HepG2 (cell line): ENCODE measurements around the gene GTF2H4. TPM values are rescaled to one million over a fixed set of nuclear protein-coding genes. Genes with fewer than 3 reads are reported as not detected.

Source experiments
- CAMTA2 ChIP-seq: sonication (generic); formaldehyde crosslinking; IDR thresholded peaks from 2 replicates; pipeline ENCODE4 v1.4.0; 2020; ENCODE audit warnings: mild to moderate bottlenecking, missing genetic modification reagents, borderline replicate concordance
- GFI1 ChIP-seq: sonication (generic); formaldehyde crosslinking; IDR thresholded peaks from 2 replicates; pipeline ENCODE4 v1.5.0; 2020; ENCODE audit warnings: missing genetic modification reagents, mild to moderate bottlenecking, borderline replicate concordance
- HOXA9 ChIP-seq: sonication (generic); formaldehyde crosslinking; IDR thresholded peaks from 2 replicates; pipeline ENCODE4 v1.8.1; 2022; ENCODE audit warnings: missing genetic modification reagents, mild to moderate bottlenecking, moderate library complexity, borderline replicate concordance
- MAFF ChIP-seq: IDR thresholded peaks from 2 replicates; pipeline ENCODE4 v1.6.1; 2011; ENCODE audit warnings: low read depth, low read length, improper control_type of control experiment
- MED13 ChIP-seq: sonication (generic); formaldehyde crosslinking; IDR thresholded peaks from 2 replicates; pipeline ENCODE4 v1.5.0; 2020; ENCODE audit warnings: missing genetic modification reagents
- MTA1 ChIP-seq: sonication (generic); formaldehyde crosslinking; IDR thresholded peaks from 2 replicates; pipeline ENCODE4 v1.4.0; 2020; ENCODE audit warnings: missing genetic modification reagents, mild to moderate bottlenecking, borderline replicate concordance
- MYC ChIP-seq: sonication (generic); formaldehyde crosslinking; IDR thresholded peaks from 2 replicates; pipeline ENCODE4 v1.9.0; 2021; ENCODE audit warnings: missing genetic modification reagents, borderline replicate concordance
- SMARCC2 ChIP-seq: fragments of 450-650 bp; IDR thresholded peaks from 2 replicates; pipeline ENCODE4 v1.6.1; 2017; ENCODE audit warnings: antibody characterized with exemption, mild to moderate bottlenecking
- SOX5 ChIP-seq: IDR thresholded peaks from 2 replicates; pipeline ENCODE4 v1.6.1; 2016; ENCODE audit warnings: borderline replicate concordance
- TMF1 ChIP-seq: sonication (generic); formaldehyde crosslinking; IDR thresholded peaks from 2 replicates; pipeline ENCODE4 v1.8.1; 2022; ENCODE audit warnings: low read depth, missing genetic modification reagents
- ZFP36 ChIP-seq: fragments of 150-350 bp; IDR thresholded peaks from 2 replicates; pipeline ENCODE4 v1.6.1; 2018; ENCODE audit warnings: borderline replicate concordance, low read length, low read depth; ENCODE audit not compliant: partially characterized antibody
- ZFP36L1 ChIP-seq: sonication (generic); formaldehyde crosslinking; IDR thresholded peaks from 2 replicates; pipeline ENCODE4 v1.8.0; 2022; ENCODE audit warnings: mild to moderate bottlenecking, missing genetic modification reagents, moderate library complexity
- ZNF101 ChIP-seq: sonication (generic); formaldehyde crosslinking; IDR thresholded peaks from 2 replicates; pipeline ENCODE4 v1.4.0; 2020; ENCODE audit warnings: mild to moderate bottlenecking, low read depth, missing genetic modification reagents, borderline replicate concordance
- ZNF230 ChIP-seq: sonication (generic); formaldehyde crosslinking; IDR thresholded peaks from 2 replicates; pipeline ENCODE4 v1.4.0; 2020; ENCODE audit warnings: mild to moderate bottlenecking, missing genetic modification reagents
- ZNF251 ChIP-seq: sonication (generic); formaldehyde crosslinking; IDR thresholded peaks from 2 replicates; pipeline ENCODE4 v1.9.0; 2021; ENCODE audit warnings: mild to moderate bottlenecking, missing genetic modification reagents
- ZNF317 ChIP-seq: sonication (generic); formaldehyde crosslinking; IDR thresholded peaks from 2 replicates; pipeline ENCODE4 v1.5.0; 2020; ENCODE audit warnings: mild to moderate bottlenecking, missing genetic modification reagents
- ZNF570 ChIP-seq: sonication (generic); formaldehyde crosslinking; IDR thresholded peaks from 2 replicates; pipeline ENCODE4 v1.4.0; 2020; ENCODE audit warnings: mild to moderate bottlenecking, missing genetic modification reagents, borderline replicate concordance
- ZNF616 ChIP-seq: sonication (generic); formaldehyde crosslinking; IDR thresholded peaks from 2 replicates; pipeline ENCODE4 v1.5.0; 2020; ENCODE audit warnings: low read depth, mild to moderate bottlenecking, missing genetic modification reagents
- polyA plus RNA-seq, 8 experiments: library from polyadenylated mRNA; depleted of rRNA in 3 of 8; stranded (reverse) in 7 of 8; unstranded in 1 of 8; fragments of >200 nt; fragmentation: Illumina TruSeq in 4 of 8; extraction: Trizol in 4 of 8; gene quantifications; 2 replicates each; pipeline versions ENCODE4 v1.2.1 to v1.2.3, GENCODE V29; 2011 to 2016; ENCODE audit warnings: low read depth in 4 of 8, missing spikeins in 1 of 8, mixed read lengths in 1 of 8; ENCODE audit not compliant: insufficient read depth in 1 of 8
- total RNA-seq, 5 experiments: library from RNA; depleted of rRNA; stranded (reverse); fragments of >200 nt; fragmentation: Illumina TruSeq; extraction: Trizol; gene quantifications; 2 replicates each; pipeline ENCODE4 v1.2.3, GENCODE V29; 2016; ENCODE audit warnings: low read depth in 1 of 5
- TF ChIP-seq, protein P1 (sequence below): sonication (generic); formaldehyde crosslinking; IDR thresholded peaks from 2 replicates; pipeline ENCODE4 v1.8.0; 2022; ENCODE audit warnings: mild to moderate bottlenecking, missing genetic modification reagents
- TF ChIP-seq, protein P2 (sequence below): sonication (generic); formaldehyde crosslinking; IDR thresholded peaks from 2 replicates; pipeline ENCODE4 v1.8.0; 2022; ENCODE audit warnings: missing genetic modification reagents, mild to moderate bottlenecking, borderline replicate concordance
- TF ChIP-seq, protein P3 (sequence below): sonication (generic); formaldehyde crosslinking; IDR thresholded peaks from 2 replicates; pipeline ENCODE4 v1.5.0; 2020; ENCODE audit warnings: mild to moderate bottlenecking, missing genetic modification reagents
- TF ChIP-seq, protein P4 (sequence below): sonication (generic); formaldehyde crosslinking; conservative IDR thresholded peaks from 2 replicates; pipeline ENCODE4 v1.8.0; 2022; ENCODE audit warnings: mild to moderate bottlenecking, moderate library complexity, missing genetic modification reagents
- TF ChIP-seq, protein P5 (sequence below): sonication (generic); formaldehyde crosslinking; conservative IDR thresholded peaks from 2 replicates; pipeline ENCODE4 v1.8.1; 2023; ENCODE audit warnings: missing genetic modification reagents

The GTF2H4 gene
- total and polyA plus RNA-seq, 2 of the 13 experiments (the other 11 are each of a cell fraction or from before 2014, with no cell fraction given): 15.9 to 49.3 TPM

DNA sequence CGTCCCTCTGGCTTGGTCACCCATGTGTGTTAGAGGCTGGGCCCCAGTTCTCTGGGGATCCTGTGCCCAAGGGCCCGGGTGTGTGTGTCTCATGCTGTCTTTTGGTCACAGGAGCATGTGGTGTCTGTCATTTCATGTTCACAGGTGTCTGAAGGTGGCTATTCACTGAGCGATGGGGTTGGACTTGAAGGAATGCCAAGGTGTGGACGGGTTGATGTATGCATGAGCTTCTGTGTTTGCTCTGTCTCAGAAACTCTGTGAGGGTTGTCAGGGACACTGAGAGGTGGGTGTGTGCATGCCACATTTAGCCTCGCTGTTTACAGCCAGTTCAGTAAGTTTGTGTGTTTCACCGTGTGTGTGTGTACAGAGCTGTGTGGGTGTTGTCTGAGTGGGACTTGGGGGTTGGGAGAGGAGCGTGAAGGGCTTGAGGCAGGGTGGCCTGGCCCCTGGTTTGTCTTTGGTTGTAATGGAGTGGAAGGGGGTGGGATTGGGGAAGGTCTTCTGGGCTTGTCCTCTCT, 22.5 kb upstream of the GTF2H4 start (continued):
- TF ChIP-seq, protein P1, sequence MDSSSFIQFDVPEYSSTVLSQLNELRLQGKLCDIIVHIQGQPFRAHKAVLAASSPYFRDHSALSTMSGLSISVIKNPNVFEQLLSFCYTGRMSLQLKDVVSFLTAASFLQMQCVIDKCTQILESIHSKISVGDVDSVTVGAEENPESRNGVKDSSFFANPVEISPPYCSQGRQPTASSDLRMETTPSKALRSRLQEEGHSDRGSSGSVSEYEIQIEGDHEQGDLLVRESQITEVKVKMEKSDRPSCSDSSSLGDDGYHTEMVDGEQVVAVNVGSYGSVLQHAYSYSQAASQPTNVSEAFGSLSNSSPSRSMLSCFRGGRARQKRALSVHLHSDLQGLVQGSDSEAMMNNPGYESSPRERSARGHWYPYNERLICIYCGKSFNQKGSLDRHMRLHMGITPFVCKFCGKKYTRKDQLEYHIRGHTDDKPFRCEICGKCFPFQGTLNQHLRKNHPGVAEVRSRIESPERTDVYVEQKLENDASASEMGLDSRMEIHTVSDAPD (CRISPR knock-in tag): no peak
- TF ChIP-seq TMF1 (CRISPR knock-in tag): no peak
- 0 out of 2 replicates have a peak, but pooled peaks have one; percentile 41 for TF ChIP-seq ZFP36L1 (CRISPR knock-in tag)
- TF ChIP-seq ZNF101: 0 out of 2 replicates have a peak, but pooled peaks have one; percentile 66
- no peak for TF ChIP-seq GFI1 (CRISPR knock-in tag)
- peak; percentile 29; the same call in 1 of the 2 replicates for TF ChIP-seq ZNF317 (CRISPR knock-in tag)
- TF ChIP-seq, protein P2, sequence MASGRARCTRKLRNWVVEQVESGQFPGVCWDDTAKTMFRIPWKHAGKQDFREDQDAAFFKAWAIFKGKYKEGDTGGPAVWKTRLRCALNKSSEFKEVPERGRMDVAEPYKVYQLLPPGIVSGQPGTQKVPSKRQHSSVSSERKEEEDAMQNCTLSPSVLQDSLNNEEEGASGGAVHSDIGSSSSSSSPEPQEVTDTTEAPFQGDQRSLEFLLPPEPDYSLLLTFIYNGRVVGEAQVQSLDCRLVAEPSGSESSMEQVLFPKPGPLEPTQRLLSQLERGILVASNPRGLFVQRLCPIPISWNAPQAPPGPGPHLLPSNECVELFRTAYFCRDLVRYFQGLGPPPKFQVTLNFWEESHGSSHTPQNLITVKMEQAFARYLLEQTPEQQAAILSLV (CRISPR knock-in tag): 0 out of 2 replicates have a peak, but pooled peaks have one; percentile 15
- no peak; the same call in 1 of the 2 replicates for TF ChIP-seq MYC (CRISPR knock-in tag)
- no peak for TF ChIP-seq HOXA9 (CRISPR knock-in tag)
- TF ChIP-seq ZNF230 (CRISPR knock-in tag): 0 out of 2 replicates have a peak, but pooled peaks have one; percentile 58
- TF ChIP-seq, protein P3, sequence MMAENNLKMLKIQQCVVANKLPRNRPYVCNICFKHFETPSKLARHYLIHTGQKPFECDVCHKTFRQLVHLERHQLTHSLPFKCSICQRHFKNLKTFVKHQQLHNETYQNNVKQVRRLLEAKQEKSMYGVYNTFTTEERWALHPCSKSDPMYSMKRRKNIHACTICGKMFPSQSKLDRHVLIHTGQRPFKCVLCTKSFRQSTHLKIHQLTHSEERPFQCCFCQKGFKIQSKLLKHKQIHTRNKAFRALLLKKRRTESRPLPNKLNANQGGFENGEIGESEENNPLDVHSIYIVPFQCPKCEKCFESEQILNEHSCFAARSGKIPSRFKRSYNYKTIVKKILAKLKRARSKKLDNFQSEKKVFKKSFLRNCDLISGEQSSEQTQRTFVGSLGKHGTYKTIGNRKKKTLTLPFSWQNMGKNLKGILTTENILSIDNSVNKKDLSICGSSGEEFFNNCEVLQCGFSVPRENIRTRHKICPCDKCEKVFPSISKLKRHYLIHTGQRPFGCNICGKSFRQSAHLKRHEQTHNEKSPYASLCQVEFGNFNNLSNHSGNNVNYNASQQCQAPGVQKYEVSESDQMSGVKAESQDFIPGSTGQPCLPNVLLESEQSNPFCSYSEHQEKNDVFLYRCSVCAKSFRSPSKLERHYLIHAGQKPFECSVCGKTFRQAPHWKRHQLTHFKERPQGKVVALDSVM (CRISPR knock-in tag): no peak
- TF ChIP-seq ZNF251 (CRISPR knock-in tag): no peak
- no peak for TF ChIP-seq MED13 (CRISPR knock-in tag)
- TF ChIP-seq MAFF: no peak
- TF ChIP-seq, protein P4, sequence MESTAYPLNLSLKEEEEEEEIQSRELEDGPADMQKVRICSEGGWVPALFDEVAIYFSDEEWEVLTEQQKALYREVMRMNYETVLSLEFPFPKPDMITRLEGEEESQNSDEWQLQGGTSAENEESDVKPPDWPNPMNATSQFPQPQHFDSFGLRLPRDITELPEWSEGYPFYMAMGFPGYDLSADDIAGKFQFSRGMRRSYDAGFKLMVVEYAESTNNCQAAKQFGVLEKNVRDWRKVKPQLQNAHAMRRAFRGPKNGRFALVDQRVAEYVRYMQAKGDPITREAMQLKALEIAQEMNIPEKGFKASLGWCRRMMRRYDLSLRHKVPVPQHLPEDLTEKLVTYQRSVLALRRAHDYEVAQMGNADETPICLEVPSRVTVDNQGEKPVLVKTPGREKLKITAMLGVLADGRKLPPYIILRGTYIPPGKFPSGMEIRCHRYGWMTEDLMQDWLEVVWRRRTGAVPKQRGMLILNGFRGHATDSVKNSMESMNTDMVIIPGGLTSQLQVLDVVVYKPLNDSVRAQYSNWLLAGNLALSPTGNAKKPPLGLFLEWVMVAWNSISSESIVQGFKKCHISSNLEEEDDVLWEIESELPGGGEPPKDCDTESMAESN: no peak
- peak; percentile 77; the same call in 1 of the 2 replicates for TF ChIP-seq CAMTA2 (CRISPR knock-in tag)
- no peak for TF ChIP-seq ZFP36
- TF ChIP-seq ZNF570 (CRISPR knock-in tag): no peak
- TF ChIP-seq, protein P5, sequence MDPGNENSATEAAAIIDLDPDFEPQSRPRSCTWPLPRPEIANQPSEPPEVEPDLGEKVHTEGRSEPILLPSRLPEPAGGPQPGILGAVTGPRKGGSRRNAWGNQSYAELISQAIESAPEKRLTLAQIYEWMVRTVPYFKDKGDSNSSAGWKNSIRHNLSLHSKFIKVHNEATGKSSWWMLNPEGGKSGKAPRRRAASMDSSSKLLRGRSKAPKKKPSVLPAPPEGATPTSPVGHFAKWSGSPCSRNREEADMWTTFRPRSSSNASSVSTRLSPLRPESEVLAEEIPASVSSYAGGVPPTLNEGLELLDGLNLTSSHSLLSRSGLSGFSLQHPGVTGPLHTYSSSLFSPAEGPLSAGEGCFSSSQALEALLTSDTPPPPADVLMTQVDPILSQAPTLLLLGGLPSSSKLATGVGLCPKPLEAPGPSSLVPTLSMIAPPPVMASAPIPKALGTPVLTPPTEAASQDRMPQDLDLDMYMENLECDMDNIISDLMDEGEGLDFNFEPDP (CRISPR knock-in tag): no peak
- TF ChIP-seq SOX5 (CRISPR knock-in tag): no peak
- TF ChIP-seq SMARCC2: no peak
- TF ChIP-seq ZNF616 (CRISPR knock-in tag): no peak
- no peak for TF ChIP-seq MTA1 (CRISPR knock-in tag)
